HepG2 (cell line): ENCODE measurements around the gene VGF. TPM values are rescaled to one million over a fixed set of nuclear protein-coding genes. Genes with fewer than 3 reads are reported as not detected.

Experiments
- AGO2 ChIP-seq: fragments of 200-400 bp; formaldehyde crosslinking; optimal IDR thresholded peaks from 2 replicates; pipeline ENCODE3; 2017; ENCODE audit warnings: mild to moderate bottlenecking, low read depth, low read length, moderate library complexity
- CAMTA2 ChIP-seq: sonication (generic); formaldehyde crosslinking; IDR thresholded peaks from 2 replicates; pipeline ENCODE4 v1.4.0; 2020; ENCODE audit warnings: mild to moderate bottlenecking, missing genetic modification reagents, borderline replicate concordance
- FOSL2 ChIP-seq: sonication (generic); formaldehyde crosslinking; IDR thresholded peaks from 2 replicates; pipeline ENCODE4 v1.4.0; 2020; ENCODE audit warnings: missing genetic modification reagents
- GATA4 ChIP-seq: sonication (generic); IDR thresholded peaks from 2 replicates; pipeline ENCODE4 v1.6.1; 2016; ENCODE audit warnings: antibody characterized with exemption, low read depth, borderline replicate concordance
- IKZF1 ChIP-seq: fragments of 450-650 bp; IDR thresholded peaks from 2 replicates; pipeline ENCODE4 v1.7.1; 2016
- MTA1 ChIP-seq: sonication (generic); formaldehyde crosslinking; IDR thresholded peaks from 2 replicates; pipeline ENCODE4 v1.4.0; 2020; ENCODE audit warnings: missing genetic modification reagents, mild to moderate bottlenecking, borderline replicate concordance
- MTF1 ChIP-seq: sonication (generic); formaldehyde crosslinking; IDR thresholded peaks from 2 replicates; pipeline ENCODE4 v1.5.0; 2020; ENCODE audit warnings: missing genetic modification reagents
- NFE2 ChIP-seq: sonication (generic); formaldehyde crosslinking; IDR thresholded peaks from 2 replicates; pipeline ENCODE4 v1.4.0; 2020; ENCODE audit warnings: missing genetic modification reagents
- NFE2L2 ChIP-seq: fragments of 150-350 bp; IDR thresholded peaks from 2 replicates; pipeline ENCODE4 v1.6.1; 2014; ENCODE audit warnings: low read length
- SMC3 ChIP-seq: IDR thresholded peaks from 2 replicates; pipeline ENCODE4 v1.6.1; 2011; ENCODE audit warnings: low read length, improper control_type of control experiment
- SOX13 ChIP-seq, 3 experiments: fragments of 450-650 bp in 1 of 3; sonication (generic) in 1 of 3; formaldehyde crosslinking in 1 of 3; IDR thresholded peaks in 2 of 3; conservative IDR thresholded peaks in 1 of 3; 2 replicates each; pipeline versions ENCODE4 v1.5.0 to v1.6.1; 2016 to 2020; ENCODE audit warnings: antibody characterized with exemption in 1 of 3, mild to moderate bottlenecking in 1 of 3, missing compliant biosample characterization in 1 of 3, missing genetic modification reagents in 1 of 3, moderate library complexity in 1 of 3
- SOX5 ChIP-seq: IDR thresholded peaks from 2 replicates; pipeline ENCODE4 v1.6.1; 2016; ENCODE audit warnings: borderline replicate concordance
- TBX3 ChIP-seq: fragments of 450-650 bp; IDR thresholded peaks from 2 replicates; pipeline ENCODE4 v1.6.1; 2017; ENCODE audit warnings: antibody characterized with exemption, mild to moderate bottlenecking, inconsistent platforms, borderline replicate concordance
- ZC3H4 ChIP-seq: sonication (generic); formaldehyde crosslinking; IDR thresholded peaks from 2 replicates; pipeline ENCODE4 v1.4.0; 2020; ENCODE audit warnings: missing genetic modification reagents, borderline replicate concordance
- ZFX ChIP-seq: sonication (generic); formaldehyde crosslinking; IDR thresholded peaks from 2 replicates; pipeline ENCODE4 v1.4.0; 2020; ENCODE audit warnings: mild to moderate bottlenecking, low read depth, missing genetic modification reagents, moderate library complexity
- ZNF124 ChIP-seq: sonication (generic); formaldehyde crosslinking; IDR thresholded peaks from 2 replicates; pipeline ENCODE4 v1.4.0; 2020; ENCODE audit warnings: missing genetic modification reagents
- ZNF264 ChIP-seq: sonication (generic); formaldehyde crosslinking; IDR thresholded peaks from 2 replicates; pipeline ENCODE4 v1.4.0; 2020; ENCODE audit warnings: missing genetic modification reagents
- ZNF431 ChIP-seq: sonication (generic); formaldehyde crosslinking; IDR thresholded peaks from 2 replicates; pipeline ENCODE4 v1.9.0; 2022; ENCODE audit warnings: missing genetic modification reagents, low read depth, mild to moderate bottlenecking, borderline replicate concordance
- ZNF543 ChIP-seq: sonication (generic); formaldehyde crosslinking; IDR thresholded peaks from 2 replicates; pipeline ENCODE4 v1.4.0; 2020; ENCODE audit warnings: mild to moderate bottlenecking, missing genetic modification reagents
- ZNF550 ChIP-seq: sonication (generic); formaldehyde crosslinking; IDR thresholded peaks from 2 replicates; pipeline ENCODE4 v1.4.0; 2020; ENCODE audit warnings: mild to moderate bottlenecking, missing genetic modification reagents, borderline replicate concordance
- ZNF552 ChIP-seq: sonication (generic); formaldehyde crosslinking; IDR thresholded peaks from 2 replicates; pipeline ENCODE4 v1.9.0; 2022; ENCODE audit warnings: missing genetic modification reagents, mild to moderate bottlenecking, borderline replicate concordance
- ZNF724P ChIP-seq: sonication (generic); formaldehyde crosslinking; IDR thresholded peaks from 2 replicates; pipeline ENCODE4 v1.8.0; 2022; ENCODE audit warnings: missing genetic modification reagents, borderline replicate concordance
- ZNF781 ChIP-seq: sonication (generic); formaldehyde crosslinking; IDR thresholded peaks from 2 replicates; pipeline ENCODE4 v1.5.1; 2020; ENCODE audit warnings: borderline replicate concordance, mild to moderate bottlenecking, missing genetic modification reagents; ENCODE audit errors: not compliant biosample characterization
- polyA plus RNA-seq, 8 experiments: library from polyadenylated mRNA; depleted of rRNA in 3 of 8; stranded (reverse) in 7 of 8; unstranded in 1 of 8; fragments of >200 nt; fragmentation: Illumina TruSeq in 4 of 8; extraction: Trizol in 4 of 8; gene quantifications; 2 replicates each; pipeline versions ENCODE4 v1.2.1 to v1.2.3, GENCODE V29; 2011 to 2016; ENCODE audit warnings: low read depth in 4 of 8, missing spikeins in 1 of 8, mixed read lengths in 1 of 8; ENCODE audit not compliant: insufficient read depth in 1 of 8
- total RNA-seq, 5 experiments: library from RNA; depleted of rRNA; stranded (reverse); fragments of >200 nt; fragmentation: Illumina TruSeq; extraction: Trizol; gene quantifications; 2 replicates each; pipeline ENCODE4 v1.2.3, GENCODE V29; 2016; ENCODE audit warnings: low read depth in 1 of 5
- TF ChIP-seq, protein P1 (sequence below): IDR thresholded peaks from 2 replicates; pipeline ENCODE4 v1.6.1; 2016; ENCODE audit warnings: control low read depth
- TF ChIP-seq, protein P2 (sequence below): sonication (generic); formaldehyde crosslinking; IDR thresholded peaks from 2 replicates; pipeline ENCODE4 v1.5.1; 2020; ENCODE audit warnings: mild to moderate bottlenecking, missing genetic modification reagents, borderline replicate concordance

VGF gene
- total and polyA plus RNA-seq, 2 of the 13 experiments (the other 11 are each of a cell fraction or from before 2014, with no cell fraction given): 0.12 to 0.46 TPM

DNA sequence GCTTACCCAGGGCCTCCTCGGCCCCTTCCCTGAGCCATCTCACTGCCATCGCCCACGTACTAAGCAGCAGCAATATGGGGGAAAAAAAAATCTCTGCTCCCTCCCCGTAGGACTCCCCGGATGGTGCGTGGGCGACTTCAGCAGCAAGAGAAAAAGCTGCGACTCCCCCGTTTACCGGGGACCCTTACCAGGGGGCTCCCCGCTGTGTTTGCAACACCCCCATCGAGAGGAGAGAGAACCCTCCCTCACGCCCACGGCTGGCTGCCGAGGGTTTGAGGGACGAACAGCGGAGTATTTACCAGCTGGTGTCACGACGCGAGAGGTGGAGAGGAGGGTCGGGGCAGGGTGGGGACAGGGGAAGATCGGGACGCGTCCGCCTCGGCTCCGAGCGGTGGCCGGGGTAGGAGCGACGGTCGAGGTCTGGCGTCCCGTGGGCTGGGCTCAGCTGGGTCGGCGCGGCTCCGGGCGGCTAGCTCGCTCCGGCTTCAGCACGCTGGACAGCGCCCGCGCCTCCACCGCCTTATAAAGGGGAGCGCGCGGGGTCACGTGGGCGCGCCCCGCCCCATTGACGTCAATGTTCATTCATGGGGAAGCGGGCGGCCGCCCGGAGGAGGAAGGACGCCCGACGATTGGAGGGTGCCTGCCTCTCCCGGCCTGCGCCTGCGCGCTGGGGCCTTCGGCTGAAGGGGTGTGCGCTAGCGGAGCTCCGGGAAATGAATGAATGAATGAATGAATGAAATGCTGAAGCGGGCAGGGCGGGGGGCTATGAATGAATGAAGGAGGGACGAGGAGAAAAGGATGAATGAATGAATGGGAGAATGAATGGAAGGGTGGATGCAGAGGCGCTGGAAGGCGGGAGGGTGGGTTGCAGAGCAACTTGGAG lies at the start of gene VGF (continued):
- TF ChIP-seq, protein P1, sequence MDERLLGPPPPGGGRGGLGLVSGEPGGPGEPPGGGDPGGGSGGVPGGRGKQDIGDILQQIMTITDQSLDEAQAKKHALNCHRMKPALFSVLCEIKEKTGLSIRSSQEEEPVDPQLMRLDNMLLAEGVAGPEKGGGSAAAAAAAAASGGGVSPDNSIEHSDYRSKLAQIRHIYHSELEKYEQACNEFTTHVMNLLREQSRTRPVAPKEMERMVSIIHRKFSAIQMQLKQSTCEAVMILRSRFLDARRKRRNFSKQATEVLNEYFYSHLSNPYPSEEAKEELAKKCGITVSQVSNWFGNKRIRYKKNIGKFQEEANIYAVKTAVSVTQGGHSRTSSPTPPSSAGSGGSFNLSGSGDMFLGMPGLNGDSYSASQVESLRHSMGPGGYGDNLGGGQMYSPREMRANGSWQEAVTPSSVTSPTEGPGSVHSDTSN: no peak
- peak; percentile 99 for TF ChIP-seq CAMTA2 (CRISPR knock-in tag)
- TF ChIP-seq ZNF550: no peak
- peak; percentile 96 for TF ChIP-seq ZNF552
- no peak for TF ChIP-seq NFE2
- peak; percentile 25 for TF ChIP-seq AGO2
- TF ChIP-seq ZNF431 (CRISPR knock-in tag): peak; percentile 98
- TF ChIP-seq TBX3: no peak
- TF ChIP-seq ZFX (CRISPR knock-in tag): no peak
- peak; percentile 96 for TF ChIP-seq ZNF543 (CRISPR knock-in tag)
- TF ChIP-seq ZNF124 (CRISPR knock-in tag): peak; percentile 99
- peak; percentile 78; the same call in 1 of the 2 replicates for TF ChIP-seq SOX5 (CRISPR knock-in tag)
- peak; percentile 98 for TF ChIP-seq ZNF781 (CRISPR knock-in tag)
- TF ChIP-seq NFE2L2: no peak
- TF ChIP-seq, protein P2, sequence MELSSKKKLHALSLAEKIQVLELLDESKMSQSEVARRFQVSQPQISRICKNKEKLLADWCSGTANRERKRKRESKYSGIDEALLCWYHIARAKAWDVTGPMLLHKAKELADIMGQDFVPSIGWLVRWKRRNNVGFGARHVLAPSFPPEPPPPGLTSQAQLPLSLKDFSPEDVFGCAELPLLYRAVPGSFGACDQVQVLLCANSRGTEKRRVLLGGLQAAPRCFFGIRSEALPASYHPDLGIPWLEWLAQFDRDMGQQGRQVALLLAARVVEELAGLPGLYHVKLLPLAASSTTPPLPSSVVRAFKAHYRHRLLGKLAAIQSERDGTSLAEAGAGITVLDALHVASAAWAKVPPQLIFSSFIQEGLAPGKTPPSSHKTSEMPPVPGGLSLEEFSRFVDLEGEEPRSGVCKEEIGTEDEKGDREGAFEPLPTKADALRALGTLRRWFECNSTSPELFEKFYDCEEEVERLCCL (CRISPR knock-in tag): peak; percentile 99; the same call in 1 of the 2 replicates
- TF ChIP-seq MTF1 (CRISPR knock-in tag): peak; percentile 95
- TF ChIP-seq SMC3: no peak
- TF ChIP-seq ZNF724P (CRISPR knock-in tag): peak; percentile 96; the same call in 1 of the 2 replicates
- no peak for TF ChIP-seq SOX13 (IDR thresholded peaks at IDR 0.05)
- TF ChIP-seq SOX13 (CRISPR knock-in tag; conservative IDR thresholded peaks at IDR 0.05 in 1 of 2, IDR thresholded peaks at IDR 0.05 in 1 of 2): peak in 1 of 2 experiments; percentile 77; a peak in 2 of 4 replicates
- 0 out of 2 replicates have a peak, but pooled peaks have one; percentile 34 for TF ChIP-seq MTA1 (CRISPR knock-in tag)
- TF ChIP-seq GATA4: no peak; the same call in 1 of the 2 replicates
- no peak for TF ChIP-seq IKZF1
- TF ChIP-seq ZC3H4 (CRISPR knock-in tag): peak; percentile 54; the same call in 1 of the 2 replicates
- peak; percentile 96 for TF ChIP-seq ZNF264 (CRISPR knock-in tag)
- peak; percentile 82 for TF ChIP-seq FOSL2
